AG08395 (cell line): ENCODE measurements around the gene FCGR3B.
A peak's percentile ranks its signal among the peaks of the same experiment; 100 is the strongest.
"Not testable (repeated sequence)": the region's sequence is repeated elsewhere in the genome, so short reads cannot be mapped to it uniquely, and the experiment has no call there.

ENCODE experiments used
- DNase-seq: peaks from one replicate; pipeline ENCODE4 v3.0.0; 2012; ENCODE audit warnings: mixed read lengths, low spot score

Gene FCGR3B

GRCh38 chr1:161605762-161606540 lies 25.0 kb downstream of the FCGR3B start:
- DNase-seq, result peak; percentile 81

GRCh38 chr1:161605024-161605423 lies 26.0 kb downstream of the FCGR3B start:
- not testable (repeated sequence) for DNase-seq

DNA sequence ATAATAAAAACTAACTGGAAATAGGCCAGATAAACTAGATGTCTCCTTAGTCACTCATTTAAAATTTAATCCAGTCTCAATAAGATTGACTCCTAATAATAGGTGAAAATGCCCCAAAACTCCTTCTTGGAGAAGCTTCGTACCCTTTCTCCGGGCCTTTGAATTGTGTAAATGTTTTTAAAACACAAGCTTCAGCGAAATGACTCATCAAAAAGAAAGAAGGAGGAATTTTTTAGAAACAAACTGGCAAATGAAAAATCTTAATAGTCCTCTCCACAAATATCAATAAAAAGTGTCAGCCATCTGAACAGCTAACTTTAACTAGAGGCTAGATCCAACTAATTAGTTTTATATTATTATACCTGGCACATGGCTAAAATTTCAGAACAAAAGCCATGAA lies 33.9 kb downstream of the FCGR3B start:
- DNase-seq, result not testable (repeated sequence)

- not testable (repeated sequence) for DNase-seq
These were observed 35.4 kb downstream of the FCGR3B start for GRCh38 chr1:161595583-161595982.

- DNase-seq, result not testable (repeated sequence)
These were observed 35.8 kb downstream of the FCGR3B start for GRCh38 chr1:161595173-161595572.

DNA sequence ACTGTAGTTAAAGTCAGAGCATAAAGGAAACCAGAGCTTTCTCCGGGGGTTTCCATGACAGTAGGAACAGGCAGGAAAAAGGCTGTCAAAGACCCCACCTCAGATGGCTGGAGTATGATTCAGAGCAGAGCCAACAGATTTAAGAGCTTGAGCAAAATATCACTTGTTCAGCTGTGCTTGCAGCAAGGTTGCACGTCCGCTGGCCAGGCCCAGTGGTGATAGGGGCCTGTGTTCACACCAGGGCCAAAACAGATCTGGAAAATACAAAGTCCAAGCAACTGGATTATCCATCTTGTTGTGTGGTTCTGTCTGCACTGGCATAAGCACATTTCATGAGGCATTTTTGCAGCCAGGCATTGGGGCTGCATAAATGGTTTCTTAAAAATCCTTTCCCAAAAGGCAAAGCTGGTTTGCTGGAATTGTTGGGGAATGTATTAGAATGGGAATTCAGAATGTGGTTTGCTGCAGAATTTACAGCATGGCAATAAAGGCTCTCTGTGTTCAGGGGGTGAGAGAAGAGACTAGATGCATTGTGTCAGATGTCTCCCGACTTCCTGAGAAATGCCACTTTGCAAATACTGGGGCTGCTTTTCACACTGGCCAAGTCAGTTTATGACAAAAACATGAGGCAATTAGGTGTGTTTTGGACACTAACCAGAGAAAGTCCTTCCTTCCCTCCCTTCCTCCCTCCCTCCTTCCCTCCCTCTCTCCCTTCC lies 36.5 kb downstream of the FCGR3B start:
- not testable (repeated sequence) for DNase-seq

DNA sequence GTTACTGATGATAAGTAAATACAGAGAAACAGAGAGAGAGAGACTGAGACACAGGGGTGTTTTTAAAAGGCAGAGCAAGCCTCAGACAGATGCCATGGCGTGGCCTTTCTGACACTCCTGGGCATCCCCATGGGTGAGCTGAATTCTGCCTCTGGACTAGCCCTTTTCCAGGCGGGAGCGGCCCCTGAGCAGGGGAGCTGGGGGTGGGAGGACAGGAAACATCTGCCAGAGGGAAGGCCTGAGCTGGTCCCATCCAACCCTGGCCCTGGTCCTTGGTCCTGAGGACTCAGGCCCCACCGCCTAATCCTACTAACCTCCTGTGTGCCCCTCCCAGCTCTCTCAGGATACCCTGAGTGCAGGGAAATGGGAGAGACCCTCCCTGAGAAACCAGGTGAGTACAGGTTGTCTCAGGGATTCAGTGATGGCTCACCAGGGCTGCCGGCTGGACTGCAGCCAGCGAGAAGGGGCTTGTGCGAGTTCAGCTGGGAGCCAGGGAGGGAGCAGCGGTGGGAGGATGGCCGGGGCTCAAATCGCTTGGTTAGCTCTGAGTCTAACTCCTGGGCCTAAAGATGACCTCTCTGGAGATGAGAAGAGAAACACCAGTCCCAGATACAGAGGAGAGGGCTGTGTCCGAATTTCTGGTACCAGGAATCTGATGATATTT lies 37.8 kb downstream of the FCGR3B start:
- not testable (repeated sequence) for DNase-seq

DNA sequence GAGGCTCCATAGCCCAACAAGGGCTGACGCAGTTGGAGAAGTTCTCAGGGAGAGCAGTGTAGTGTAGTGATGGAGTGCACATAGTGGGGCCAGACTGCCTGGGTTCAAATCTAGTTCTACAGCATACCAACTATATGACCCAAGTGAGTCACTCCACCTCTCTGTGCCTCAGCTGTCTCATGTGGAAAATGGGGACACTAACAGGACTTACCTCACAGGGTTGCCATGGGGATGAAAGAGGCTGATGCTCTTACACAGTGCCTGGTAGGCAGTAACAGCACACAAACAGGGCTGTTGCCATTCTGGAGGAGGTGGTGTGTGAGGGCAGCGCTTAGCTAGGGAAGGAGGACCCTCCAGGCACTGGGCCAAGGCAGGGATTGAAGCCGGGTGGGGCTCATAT lies 38.4 kb downstream of the FCGR3B start:
- not testable (repeated sequence) for DNase-seq

DNA sequence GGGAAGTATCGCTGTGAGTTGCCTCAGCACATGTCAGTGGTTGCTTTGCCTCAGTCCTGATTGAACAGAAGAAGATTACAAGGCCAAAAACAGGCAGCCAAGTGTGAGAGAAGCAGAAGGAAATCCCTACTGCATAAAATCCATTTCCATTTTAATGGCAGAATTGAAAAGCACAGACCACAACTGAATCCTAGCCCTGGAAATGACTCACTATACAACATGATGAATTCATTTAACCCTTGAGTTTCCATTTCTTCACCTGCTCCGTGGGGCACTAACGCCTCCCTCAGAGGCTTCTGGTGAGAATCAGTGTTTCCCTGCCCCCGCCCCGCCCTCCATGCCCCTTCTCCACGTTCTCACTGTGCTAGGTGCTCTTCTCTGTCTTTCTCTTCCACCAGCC lies 41.1 kb downstream of the FCGR3B start:
- not testable (repeated sequence) for DNase-seq

GRCh38 chr1:161589365-161589764 lies 41.6 kb downstream of the FCGR3B start:
- DNase-seq, result not testable (repeated sequence)

- not testable (repeated sequence) for DNase-seq
These were observed 42.4 kb downstream of the FCGR3B start for GRCh38 chr1:161588596-161588995.

GRCh38 chr1:161582882-161583281 lies 48.1 kb downstream of the FCGR3B start:
- DNase-seq, result not testable (repeated sequence)

DNA sequence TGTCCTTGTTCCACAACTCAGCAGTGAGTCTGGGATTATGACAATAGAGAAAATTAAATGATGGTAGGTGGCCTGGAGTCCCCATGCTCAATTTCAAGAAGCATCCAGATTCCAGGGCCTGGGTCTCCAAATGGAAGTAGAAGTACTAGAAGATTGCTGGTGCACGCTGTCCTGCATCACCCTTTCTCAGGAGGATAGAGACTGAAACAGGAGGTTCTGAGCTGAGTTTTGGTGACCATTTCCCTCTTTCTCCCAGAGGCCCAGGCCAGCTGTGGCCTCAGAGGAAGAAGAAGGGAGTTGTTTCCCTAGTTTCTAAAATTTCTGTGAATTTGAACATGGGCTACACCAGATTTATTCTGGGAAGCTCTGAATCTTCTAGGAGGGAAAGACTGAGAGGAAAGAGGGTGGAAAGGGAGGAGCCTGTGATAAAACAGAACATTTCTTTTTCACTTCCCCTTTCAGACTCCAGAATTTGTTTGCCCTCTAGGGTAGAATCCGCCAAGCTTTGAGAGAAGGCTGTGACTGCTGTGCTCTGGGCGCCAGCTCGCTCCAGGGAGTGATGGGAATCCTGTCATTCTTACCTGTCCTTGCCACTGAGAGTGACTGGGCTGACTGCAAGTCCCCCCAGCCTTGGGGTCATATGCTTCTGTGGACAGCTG lies 50.0 kb downstream of the FCGR3B start:
- DNase-seq, result not testable (repeated sequence)

DNA sequence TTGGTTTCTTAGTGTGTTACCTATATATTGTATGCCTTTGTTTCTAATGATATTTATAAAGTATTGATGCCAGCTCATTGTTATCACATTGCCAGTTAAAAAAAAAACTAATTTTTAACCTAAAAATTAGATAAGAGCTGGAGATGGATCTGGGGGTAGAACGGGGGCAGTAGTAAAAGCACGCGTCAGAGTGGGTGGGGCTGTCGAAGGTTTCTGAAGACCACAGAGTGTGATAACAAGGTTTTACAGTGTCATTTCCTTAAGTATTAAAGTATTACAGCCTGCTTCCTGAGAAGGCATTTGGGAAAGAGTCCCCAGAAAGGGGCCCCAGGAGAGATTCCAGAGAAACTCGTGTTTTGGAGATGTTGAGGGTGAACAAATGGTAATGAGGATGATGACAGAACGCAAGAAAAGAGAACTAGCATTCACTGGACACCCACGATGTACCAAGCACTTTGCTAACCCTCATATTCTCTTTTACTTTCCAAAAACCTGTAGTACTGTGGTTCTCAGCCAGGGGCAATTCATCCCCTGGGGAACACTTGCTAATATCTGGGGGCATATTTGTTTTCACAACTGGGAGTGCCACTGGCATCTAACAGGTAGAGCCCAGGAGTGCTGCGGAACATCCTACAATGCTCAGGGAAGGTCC lies 51.0 kb downstream of the FCGR3B start:
- DNase-seq, result not testable (repeated sequence)

DNA sequence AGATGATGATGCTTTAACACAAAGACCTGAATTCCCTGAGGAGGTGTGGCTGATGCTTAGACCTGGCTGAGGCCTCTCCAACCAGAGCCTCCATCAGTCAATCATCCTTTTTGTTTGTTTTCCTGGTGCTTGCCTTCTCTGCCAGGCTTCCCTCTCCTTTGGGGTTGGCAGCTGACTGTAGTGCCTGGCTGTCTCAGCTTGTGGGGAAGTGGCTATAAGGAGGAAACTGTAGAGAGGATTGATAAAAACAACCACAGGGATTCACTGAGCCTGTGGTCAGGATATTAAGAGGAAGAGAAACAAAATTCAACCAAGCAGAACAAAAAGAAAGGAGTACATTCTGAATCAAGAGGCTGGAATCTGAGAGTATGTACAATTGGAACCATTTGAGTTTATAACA lies 54.3 kb downstream of the FCGR3B start:
- not testable (repeated sequence) for DNase-seq
